ENCODE results near the gene CHPF.

Gene CHPF

GRCh38 chr2:219525533-219526232 lies 17.9 kb downstream of the CHPF start:
- no peak for TF ChIP-seq SIN3A (IDR thresholded peaks at IDR 0.05; ENCODE audit: borderline replicate concordance, insufficient read depth, low read length)
- TF ChIP-seq TAF1 (IDR thresholded peaks at IDR 0.05; ENCODE audit: borderline replicate concordance, insufficient read depth, low read length), result no peak
- no peak for TF ChIP-seq FOXP2 (optimal IDR thresholded peaks at IDR 0.05; ENCODE audit: borderline replicate concordance, extremely low read depth, extremely low read length, insufficient read depth)
- no peak; a peak in 1 of 4 replicates for TF ChIP-seq REST (IDR thresholded peaks at IDR 0.05; ENCODE audit: insufficient read depth in 1 of 2, low read depth in 2 of 2, low read length in 2 of 2)
- no peak for TF ChIP-seq POLR2AphosphoS5 (IDR thresholded peaks at IDR 0.05; ENCODE audit: low read depth, low read length)

- TF ChIP-seq POLR2AphosphoS5 (IDR thresholded peaks at IDR 0.05; ENCODE audit: low read depth, low read length) (no peak), FOXP2 (optimal IDR thresholded peaks at IDR 0.05; ENCODE audit: borderline replicate concordance, extremely low read depth, extremely low read length, insufficient read depth) (no peak), TAF1 (IDR thresholded peaks at IDR 0.05; ENCODE audit: borderline replicate concordance, insufficient read depth, low read length) (no peak), REST (IDR thresholded peaks at IDR 0.05; ENCODE audit: insufficient read depth in 1 of 2, low read depth in 2 of 2, low read length in 2 of 2) (no peak), SIN3A (IDR thresholded peaks at IDR 0.05; ENCODE audit: borderline replicate concordance, insufficient read depth, low read length) (no peak)
These were observed 18.8 kb downstream of the CHPF start for GRCh38 chr2:219524817-219525216.

- TF ChIP-seq REST (IDR thresholded peaks at IDR 0.05; ENCODE audit: insufficient read depth in 1 of 2, low read depth in 2 of 2, low read length in 2 of 2) (no peak), POLR2AphosphoS5 (IDR thresholded peaks at IDR 0.05; ENCODE audit: low read depth, low read length) (no peak), TAF1 (IDR thresholded peaks at IDR 0.05; ENCODE audit: borderline replicate concordance, insufficient read depth, low read length) (no peak), SIN3A (IDR thresholded peaks at IDR 0.05; ENCODE audit: borderline replicate concordance, insufficient read depth, low read length) (no peak), FOXP2 (optimal IDR thresholded peaks at IDR 0.05; ENCODE audit: borderline replicate concordance, extremely low read depth, extremely low read length, insufficient read depth) (no peak)
These were observed 20.5 kb downstream of the CHPF start for GRCh38 chr2:219523031-219523671.

GRCh38 chr2:219522111-219523030 lies 21.2 kb downstream of the CHPF start:
- no peak for TF ChIP-seq REST (IDR thresholded peaks at IDR 0.05; ENCODE audit: insufficient read depth in 1 of 2, low read depth in 2 of 2, low read length in 2 of 2)
- TF ChIP-seq POLR2AphosphoS5 (IDR thresholded peaks at IDR 0.05; ENCODE audit: low read depth, low read length), result no peak
- TF ChIP-seq TAF1 (IDR thresholded peaks at IDR 0.05; ENCODE audit: borderline replicate concordance, insufficient read depth, low read length), result no peak
- no peak for TF ChIP-seq SIN3A (IDR thresholded peaks at IDR 0.05; ENCODE audit: borderline replicate concordance, insufficient read depth, low read length)
- no peak for TF ChIP-seq FOXP2 (optimal IDR thresholded peaks at IDR 0.05; ENCODE audit: borderline replicate concordance, extremely low read depth, extremely low read length, insufficient read depth)

Data from PFSK-1 (cell line).